Keratinocyte (primary cell): ENCODE measurements around the gene KIAA1958. TPM values are rescaled to one million over a fixed set of nuclear protein-coding genes. Genes with fewer than 3 reads are reported as not detected.

Experiments
- DNase-seq: peaks from one replicate; pipeline ENCODE4 v3.0.0-alpha.2; 2011; ENCODE audit warnings: low read depth, missing footprints, low spot score
- FAIRE-seq: peaks from 2 replicates; lab custom pipeline; 2011; peaks lifted over from hg19 to GRCh38; lab: Jason Lieb, UNC
- H2AFZ ChIP-seq: 2 replicates; pipeline ENCODE4 v1.6.0; 2012; ENCODE audit warnings: low read length, control low read depth, inconsistent platforms; ENCODE audit not compliant: control insufficient read depth
- H3K27ac ChIP-seq: 2 replicates; pipeline ENCODE4 v1.5.1; 2011; ENCODE audit warnings: low read length; ENCODE audit not compliant: control insufficient read depth, insufficient read depth
- H3K27me3 ChIP-seq: 3 replicates; pipeline ENCODE4 v1.6.0; 2011; ENCODE audit warnings: low read length; ENCODE audit not compliant: control insufficient read depth, insufficient read depth; ENCODE audit errors: extremely low read depth
- H3K36me3 ChIP-seq, 2 experiments: 2 replicates in 1 of 2; 3 replicates in 1 of 2; pipeline ENCODE4 v1.5.1; 2011; ENCODE audit warnings: low read length in 2 of 2, mild to moderate bottlenecking in 1 of 2; ENCODE audit not compliant: control insufficient read depth in 2 of 2, insufficient read depth in 2 of 2; ENCODE audit errors: extremely low read depth in 1 of 2
- H3K4me1 ChIP-seq: 3 replicates; pipeline ENCODE4 v1.5.1; 2011; ENCODE audit warnings: low read length; ENCODE audit not compliant: control insufficient read depth, insufficient read depth; ENCODE audit errors: extremely low read depth
- H3K4me2 ChIP-seq: 3 replicates; pipeline ENCODE4 v1.6.0; 2011; ENCODE audit warnings: low read depth, low read length; ENCODE audit not compliant: control insufficient read depth, insufficient read depth; ENCODE audit errors: extremely low read depth
- H3K4me3 ChIP-seq, 3 experiments: fragments of 200-600 bp in 1 of 3; sonication (generic) in 1 of 3; 2 replicates in 2 of 3; 3 replicates in 1 of 3; pipeline ENCODE4 v1.5.1; 2011 to 2016; ENCODE audit warnings: low read length in 3 of 3, mild to moderate bottlenecking in 3 of 3, control low read depth in 2 of 3, inconsistent platforms in 1 of 3, low read depth in 1 of 3, mixed read lengths in 1 of 3, mixed run types in 1 of 3, moderate library complexity in 1 of 3; ENCODE audit not compliant: control insufficient read depth in 2 of 3, insufficient read depth in 2 of 3; ENCODE audit errors: extremely low read depth in 1 of 3
- H3K79me2 ChIP-seq: 2 replicates; pipeline ENCODE4 v1.6.0; 2012; ENCODE audit warnings: low read length; ENCODE audit not compliant: control insufficient read depth, insufficient read depth
- H3K9ac ChIP-seq: 3 replicates; pipeline ENCODE4 v1.6.0; 2011; ENCODE audit warnings: low read length; ENCODE audit not compliant: control insufficient read depth, insufficient read depth; ENCODE audit errors: extremely low read depth
- H3K9me1 ChIP-seq: 3 replicates; pipeline ENCODE4 v1.6.0; 2011; ENCODE audit warnings: low read length; ENCODE audit not compliant: control insufficient read depth, insufficient read depth; ENCODE audit errors: extremely low read depth
- H3K9me3 ChIP-seq: 2 replicates; pipeline ENCODE4 v1.5.1; 2012; ENCODE audit warnings: low read depth, low read length; ENCODE audit not compliant: control insufficient read depth
- H4K20me1 ChIP-seq: 3 replicates; pipeline ENCODE4 v1.6.0; 2011; ENCODE audit warnings: low read length; ENCODE audit not compliant: control insufficient read depth, insufficient read depth; ENCODE audit errors: extremely low read depth
- EZH2 ChIP-seq: IDR thresholded peaks from one replicate; pipeline ENCODE4 v1.6.1; 2012; ENCODE audit warnings: inconsistent platforms, mild to moderate bottlenecking, low read length, moderate library complexity
- dilution Hi-C: fragments of 300-500 bp; cut with MboI; formaldehyde crosslinking; loops from one replicate; pipeline ENCODE4 v1.7.0; 2020; ENCODE audit warnings: low sequenced_read_pairs; ENCODE audit not compliant: extremely low pct_ligation_motif_present
- polyA plus RNA-seq, 5 experiments: library from polyadenylated mRNA; depleted of rRNA in 3 of 5; stranded (reverse) in 3 of 5; stranded (forward) in 1 of 5; unstranded in 1 of 5; fragments of >200 nt; gene quantifications; 1 replicate in 1 of 5; 2 replicates in 3 of 5; 3 replicates in 1 of 5; pipeline versions ENCODE4 v1.2.1 to v1.2.3, GENCODE V29; 2011 to 2012; ENCODE audit warnings: missing spikeins in 2 of 5, low read depth in 1 of 5, low replicate concordance in 1 of 5
- TF ChIP-seq, protein P1 (sequence below), 3 experiments: IDR thresholded peaks in 1 of 3; conservative IDR thresholded peaks in 1 of 3; optimal IDR thresholded peaks in 1 of 3; 2 replicates in 2 of 3; 3 replicates in 1 of 3; pipeline versions ENCODE3 to v1.5.1; 2011; ENCODE audit warnings: low read length in 3 of 3, mild to moderate bottlenecking in 3 of 3, moderate library complexity in 2 of 3, control low read depth in 1 of 3, inconsistent platforms in 1 of 3; ENCODE audit not compliant: insufficient read depth in 2 of 3; ENCODE audit errors: extremely low read depth in 1 of 3

The KIAA1958 gene
- polyA plus RNA-seq, 1 donor (not counting 4 experiments of a cell fraction or from before 2014, with no cell fraction given): 0.84 TPM

DNA sequence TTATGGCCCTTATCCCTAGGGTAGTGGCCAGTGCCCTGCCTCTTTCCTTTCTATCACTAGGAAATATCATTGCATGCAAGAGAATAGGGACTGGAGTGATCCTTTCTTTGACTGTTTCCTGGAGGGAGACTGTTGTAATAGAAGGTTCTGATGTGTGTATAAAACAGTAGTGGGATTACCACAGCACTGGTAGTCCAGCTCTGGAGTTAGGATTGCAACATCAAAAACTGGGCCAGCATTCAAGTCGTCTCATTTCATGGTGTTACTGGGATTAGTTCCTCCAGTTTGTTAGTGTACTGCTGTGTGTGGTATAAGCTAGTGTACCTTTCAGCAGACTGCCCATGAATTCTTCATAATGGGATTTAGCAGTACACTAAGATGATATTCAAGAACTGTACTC is 45.8 kb downstream of the KIAA1958 start:
- no peak overlapping the region for H2AFZ ChIP-seq
- H3K79me2 ChIP-seq: no peaks in the 10 kb centered on the region
- H3K4me2 ChIP-seq: no peak overlapping the region
- H3K27me3 ChIP-seq: no peaks in the 10 kb centered on the region
- no peaks in the 10 kb centered on the region for H4K20me1 ChIP-seq
- FAIRE-seq (no peak), DNase-seq (no peak)
- H3K27ac ChIP-seq: no peak overlapping the region
- H3K36me3 ChIP-seq: no peaks in the 10 kb centered on the region
- H3K4me3 ChIP-seq: no peak overlapping the region
- no peak overlapping the region for H3K9ac ChIP-seq
- H3K9me1 ChIP-seq: no peaks in the 10 kb centered on the region
- no peaks in the 10 kb centered on the region for H3K4me1 ChIP-seq
- H3K9me3 ChIP-seq: no peaks in the 10 kb centered on the region
- dilution Hi-C loops: no loop called here
- no peak for TF ChIP-seq EZH2
- TF ChIP-seq, protein P1, sequence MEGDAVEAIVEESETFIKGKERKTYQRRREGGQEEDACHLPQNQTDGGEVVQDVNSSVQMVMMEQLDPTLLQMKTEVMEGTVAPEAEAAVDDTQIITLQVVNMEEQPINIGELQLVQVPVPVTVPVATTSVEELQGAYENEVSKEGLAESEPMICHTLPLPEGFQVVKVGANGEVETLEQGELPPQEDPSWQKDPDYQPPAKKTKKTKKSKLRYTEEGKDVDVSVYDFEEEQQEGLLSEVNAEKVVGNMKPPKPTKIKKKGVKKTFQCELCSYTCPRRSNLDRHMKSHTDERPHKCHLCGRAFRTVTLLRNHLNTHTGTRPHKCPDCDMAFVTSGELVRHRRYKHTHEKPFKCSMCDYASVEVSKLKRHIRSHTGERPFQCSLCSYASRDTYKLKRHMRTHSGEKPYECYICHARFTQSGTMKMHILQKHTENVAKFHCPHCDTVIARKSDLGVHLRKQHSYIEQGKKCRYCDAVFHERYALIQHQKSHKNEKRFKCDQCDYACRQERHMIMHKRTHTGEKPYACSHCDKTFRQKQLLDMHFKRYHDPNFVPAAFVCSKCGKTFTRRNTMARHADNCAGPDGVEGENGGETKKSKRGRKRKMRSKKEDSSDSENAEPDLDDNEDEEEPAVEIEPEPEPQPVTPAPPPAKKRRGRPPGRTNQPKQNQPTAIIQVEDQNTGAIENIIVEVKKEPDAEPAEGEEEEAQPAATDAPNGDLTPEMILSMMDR (optimal IDR thresholded peaks at IDR 0.05 in 1 of 3, IDR thresholded peaks at IDR 0.05 in 1 of 3, conservative IDR thresholded peaks at IDR 0.05 in 1 of 3; ENCODE audit: extremely low read depth in 1 of 3, insufficient read depth in 2 of 3, low read length in 3 of 3): no peak

DNA sequence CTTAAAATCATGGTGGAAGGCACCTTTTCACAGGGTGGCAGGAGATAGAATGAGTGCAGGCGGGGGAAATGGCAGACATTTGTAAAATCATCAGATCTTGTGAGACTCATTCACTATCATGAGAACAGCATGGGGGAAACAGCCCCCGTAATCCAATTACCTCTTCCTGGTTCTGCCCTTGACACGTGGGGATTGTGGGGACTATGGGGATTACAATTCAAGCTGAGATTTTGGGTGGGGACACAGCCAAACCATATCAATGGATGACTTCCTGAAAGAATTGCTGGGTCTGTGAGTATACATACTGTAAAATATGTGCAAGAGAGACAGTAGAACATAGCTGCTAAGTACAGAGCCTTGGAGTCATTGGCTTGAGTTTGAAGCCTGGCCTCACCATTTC is 47.0 kb downstream of the KIAA1958 start:
- Histone ChIP-seq H3K79me2 (no peaks in the 10 kb centered on the region), H3K9ac (no peak overlapping the region), H3K9me3 (no peaks in the 10 kb centered on the region), H3K27ac (no peak overlapping the region), H4K20me1 (no peaks in the 10 kb centered on the region), H3K9me1 (no peaks in the 10 kb centered on the region), H3K4me1 (no peaks in the 10 kb centered on the region), H3K4me2 (no peak overlapping the region), H3K4me3 (no peak overlapping the region), H3K27me3 (no peaks in the 10 kb centered on the region), H3K36me3 (no peaks in the 10 kb centered on the region), H2AFZ (no peak overlapping the region)
- no peak for FAIRE-seq
- DNase-seq: no peak
- dilution Hi-C loops: no loop called here
- no peak for TF ChIP-seq EZH2
- TF ChIP-seq, protein P1 (optimal IDR thresholded peaks at IDR 0.05 in 1 of 3, IDR thresholded peaks at IDR 0.05 in 1 of 3, conservative IDR thresholded peaks at IDR 0.05 in 1 of 3; ENCODE audit: extremely low read depth in 1 of 3, insufficient read depth in 2 of 3, low read length in 3 of 3): no peak
